Astrocyte (in vitro differentiated cells and primary cell): ENCODE measurements around the gene UBE2R2. TPM values are rescaled to one million over a fixed set of nuclear protein-coding genes. Genes with fewer than 3 reads are reported as not detected.

Source experiments
- DNase-seq: peaks from one replicate; pipeline ENCODE4 v3.0.0-alpha.2; 2010; ENCODE audit warnings: low read depth
- FAIRE-seq: peaks from 2 replicates; lab custom pipeline; 2011; peaks lifted over from hg19 to GRCh38; lab: Jason Lieb, UNC
- H2AFZ ChIP-seq: 2 replicates; pipeline ENCODE4 v1.6.0; 2012; ENCODE audit warnings: low read depth, low read length, inconsistent platforms
- H3K27ac ChIP-seq: 2 replicates; pipeline ENCODE4 v1.5.1; 2011; ENCODE audit warnings: low read depth, low read length, inconsistent platforms
- H3K27me3 ChIP-seq: 2 replicates; pipeline ENCODE4 v1.6.0; 2011; ENCODE audit warnings: low read length, inconsistent platforms; ENCODE audit not compliant: insufficient read depth
- H3K36me3 ChIP-seq: 2 replicates; pipeline ENCODE4 v1.5.1; 2011; ENCODE audit warnings: low read length, inconsistent platforms; ENCODE audit not compliant: insufficient read depth
- H3K4me1 ChIP-seq: 2 replicates; pipeline ENCODE4 v1.5.1; 2011; ENCODE audit warnings: low read length, inconsistent platforms; ENCODE audit not compliant: insufficient read depth
- H3K4me2 ChIP-seq: 2 replicates; pipeline ENCODE4 v1.6.0; 2012; ENCODE audit warnings: low read length, inconsistent platforms
- H3K4me3 ChIP-seq: 2 replicates; pipeline ENCODE4 v1.5.1; 2011; ENCODE audit warnings: low read depth, mild to moderate bottlenecking, low read length, inconsistent platforms; ENCODE audit not compliant: insufficient read depth
- H3K79me2 ChIP-seq: 2 replicates; pipeline ENCODE4 v1.6.0; 2012; ENCODE audit warnings: mild to moderate bottlenecking, low read length, inconsistent platforms; ENCODE audit not compliant: insufficient read depth
- H3K9ac ChIP-seq: 2 replicates; pipeline ENCODE4 v1.6.0; 2012; ENCODE audit warnings: mild to moderate bottlenecking, low read length, inconsistent platforms
- H3K9me3 ChIP-seq: 2 replicates; pipeline ENCODE4 v1.5.1; 2012; ENCODE audit warnings: low read depth, mild to moderate bottlenecking, low read length, inconsistent platforms; ENCODE audit not compliant: insufficient read depth
- H4K20me1 ChIP-seq: 2 replicates; pipeline ENCODE4 v1.6.0; 2012; ENCODE audit warnings: low read length, inconsistent platforms; ENCODE audit not compliant: insufficient read depth
- H3K27ac Mint-ChIP-seq: one replicate; pipeline ENCODE4 v1.8.0; 2021; ENCODE audit warnings: mild to moderate bottlenecking, mixed read lengths; ENCODE audit not compliant: unreplicated experiment
- H3K27me3 Mint-ChIP-seq: one replicate; pipeline ENCODE4 v1.8.0; 2021; ENCODE audit warnings: low read depth, mixed read lengths; ENCODE audit not compliant: unreplicated experiment
- H3K36me3 Mint-ChIP-seq: one replicate; pipeline ENCODE4 v1.8.0; 2021; ENCODE audit warnings: low read depth, mixed read lengths; ENCODE audit not compliant: unreplicated experiment
- H3K4me1 Mint-ChIP-seq: one replicate; pipeline ENCODE4 v1.8.0; 2021; ENCODE audit warnings: low read depth, mixed read lengths; ENCODE audit not compliant: unreplicated experiment
- H3K4me3 Mint-ChIP-seq: one replicate; pipeline ENCODE4 v1.8.0; 2021; ENCODE audit warnings: mild to moderate bottlenecking, moderate library complexity, mixed read lengths; ENCODE audit not compliant: unreplicated experiment
- H3K9me3 Mint-ChIP-seq: one replicate; pipeline ENCODE4 v1.8.0; 2021; ENCODE audit warnings: mild to moderate bottlenecking, mixed read lengths; ENCODE audit not compliant: unreplicated experiment
- EZH2 ChIP-seq: IDR thresholded peaks from 2 replicates; pipeline ENCODE4 v1.6.1; 2012; ENCODE audit warnings: mild to moderate bottlenecking, low read length, inconsistent platforms; ENCODE audit not compliant: insufficient read depth
- total RNA-seq: library from RNA; stranded (reverse); gene quantifications from 2 replicates; pipeline ENCODE4 v1.2.1, GENCODE V29; 2021
- TF ChIP-seq, protein P1 (sequence below): IDR thresholded peaks from 2 replicates; pipeline ENCODE4 v1.5.1; 2011; ENCODE audit warnings: low read depth, mild to moderate bottlenecking, inconsistent platforms, low read length, moderate library complexity; ENCODE audit not compliant: insufficient read depth

Gene UBE2R2
- total RNA-seq, 1 donor from 2014 or later = 48.7 TPM

DNA sequence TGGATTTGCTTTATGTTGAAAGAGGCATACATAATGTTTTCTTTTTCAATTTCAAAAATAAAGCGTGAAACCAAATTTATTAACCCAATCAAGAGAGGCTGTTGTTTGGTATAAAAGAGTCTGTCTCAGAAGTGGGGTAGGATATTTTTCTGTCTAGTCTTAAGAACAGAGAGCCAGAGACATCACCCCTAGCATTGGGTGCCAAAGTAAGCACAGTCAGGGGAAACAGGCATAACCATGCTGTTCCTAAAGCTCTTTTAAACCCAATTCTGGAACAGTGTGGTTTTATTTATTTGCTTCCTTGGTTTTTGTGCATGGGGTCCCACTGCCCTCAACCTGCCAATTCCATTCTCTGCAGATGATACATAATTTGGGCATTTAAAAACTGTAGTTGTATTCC is 88.2 kb downstream of the UBE2R2 start:
- Mint-ChIP-seq H3K4me3 (no peak overlapping the region), H3K4me1 (peaks cover 14% of the 10 kb centered on the region), H3K27ac (no peak overlapping the region), H3K9me3 (no peaks in the 10 kb centered on the region), H3K27me3 (no peaks in the 10 kb centered on the region), H3K36me3 (peaks cover 3% of the 10 kb centered on the region)
- Histone ChIP-seq H4K20me1 (peaks cover 82% of the 10 kb centered on the region), H3K27me3 (no peaks in the 10 kb centered on the region), H3K27ac (no peak overlapping the region), H3K9ac (no peak overlapping the region), H3K36me3 (peaks cover 9% of the 10 kb centered on the region), H3K9me3 (no peaks in the 10 kb centered on the region), H2AFZ (no peak overlapping the region), H3K79me2 (peaks cover 91% of the 10 kb centered on the region), H3K4me2 (no peak overlapping the region), H3K4me1 (no peaks in the 10 kb centered on the region), H3K4me3 (no peak overlapping the region)
- FAIRE-seq (no peak), DNase-seq (no peak)
- TF ChIP-seq EZH2 = no peak
- TF ChIP-seq, protein P1, sequence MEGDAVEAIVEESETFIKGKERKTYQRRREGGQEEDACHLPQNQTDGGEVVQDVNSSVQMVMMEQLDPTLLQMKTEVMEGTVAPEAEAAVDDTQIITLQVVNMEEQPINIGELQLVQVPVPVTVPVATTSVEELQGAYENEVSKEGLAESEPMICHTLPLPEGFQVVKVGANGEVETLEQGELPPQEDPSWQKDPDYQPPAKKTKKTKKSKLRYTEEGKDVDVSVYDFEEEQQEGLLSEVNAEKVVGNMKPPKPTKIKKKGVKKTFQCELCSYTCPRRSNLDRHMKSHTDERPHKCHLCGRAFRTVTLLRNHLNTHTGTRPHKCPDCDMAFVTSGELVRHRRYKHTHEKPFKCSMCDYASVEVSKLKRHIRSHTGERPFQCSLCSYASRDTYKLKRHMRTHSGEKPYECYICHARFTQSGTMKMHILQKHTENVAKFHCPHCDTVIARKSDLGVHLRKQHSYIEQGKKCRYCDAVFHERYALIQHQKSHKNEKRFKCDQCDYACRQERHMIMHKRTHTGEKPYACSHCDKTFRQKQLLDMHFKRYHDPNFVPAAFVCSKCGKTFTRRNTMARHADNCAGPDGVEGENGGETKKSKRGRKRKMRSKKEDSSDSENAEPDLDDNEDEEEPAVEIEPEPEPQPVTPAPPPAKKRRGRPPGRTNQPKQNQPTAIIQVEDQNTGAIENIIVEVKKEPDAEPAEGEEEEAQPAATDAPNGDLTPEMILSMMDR = no peak

DNA sequence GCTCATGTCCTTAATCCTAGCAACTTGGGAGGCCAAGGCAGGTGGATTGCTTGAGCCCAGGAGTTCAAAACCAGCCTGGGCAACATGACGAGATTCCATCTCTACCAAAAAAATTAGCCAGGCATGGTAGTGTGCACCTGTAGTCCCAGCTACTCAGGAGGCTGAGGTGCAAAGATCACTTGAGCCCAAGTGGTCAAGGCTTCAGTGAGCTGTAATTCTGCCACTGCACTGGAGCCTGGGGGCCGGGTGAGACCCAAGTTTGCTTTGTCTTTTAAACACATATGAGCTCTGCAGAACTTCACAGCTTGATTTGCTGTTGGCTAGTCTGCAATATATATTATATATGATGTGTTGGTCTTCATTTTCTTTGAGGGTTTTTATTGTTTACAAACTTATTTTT is 89.8 kb downstream of the UBE2R2 start:
- no peaks in the 10 kb centered on the region for H3K9me3 ChIP-seq
- no peak overlapping the region for H3K27ac ChIP-seq
- no peak for TF ChIP-seq EZH2
- TF ChIP-seq, protein P1 = no peak
- DNase-seq (no peak), FAIRE-seq (no peak)
- no peak overlapping the region for H3K9ac ChIP-seq
- peaks cover 8% of the 10 kb centered on the region for H3K36me3 ChIP-seq
- H3K27me3 ChIP-seq = no peaks in the 10 kb centered on the region
- no peak overlapping the region for H3K4me2 ChIP-seq
- no peaks in the 10 kb centered on the region for H3K4me1 ChIP-seq
- no peak overlapping the region for H3K27ac Mint-ChIP-seq
- H3K79me2 ChIP-seq = peaks cover 84% of the 10 kb centered on the region
- H4K20me1 ChIP-seq = peaks cover 80% of the 10 kb centered on the region
- H2AFZ ChIP-seq = no peak overlapping the region
- H3K36me3 Mint-ChIP-seq = peaks cover under 1% of the 10 kb centered on the region
- no peaks in the 10 kb centered on the region for H3K27me3 Mint-ChIP-seq
- peaks cover 14% of the 10 kb centered on the region for H3K4me1 Mint-ChIP-seq
- H3K4me3 ChIP-seq = no peak overlapping the region
- no peaks in the 10 kb centered on the region for H3K9me3 Mint-ChIP-seq
- no peak overlapping the region for H3K4me3 Mint-ChIP-seq

DNA sequence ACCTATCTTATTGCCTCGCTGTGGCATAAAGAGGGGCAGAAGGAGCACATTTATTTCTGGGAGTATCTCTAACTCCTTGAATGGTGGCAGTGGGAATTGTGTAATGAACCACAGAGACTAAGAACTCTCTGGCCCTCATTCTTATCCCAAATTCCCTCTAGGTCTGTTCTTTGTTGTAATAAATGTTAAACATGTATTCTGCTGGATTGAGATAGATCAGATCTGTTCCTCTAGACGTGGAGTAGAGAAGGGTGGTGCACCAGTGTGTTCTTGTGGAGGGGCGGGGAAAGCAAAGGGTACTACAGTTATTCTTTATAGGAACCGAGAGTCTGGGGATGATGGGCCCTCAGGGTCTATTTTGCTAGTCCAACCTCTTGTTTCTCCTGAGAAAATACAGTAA is 90.4 kb downstream of the UBE2R2 start:
- Histone ChIP-seq H3K27ac (no peak overlapping the region), H3K9me3 (no peaks in the 10 kb centered on the region), H3K79me2 (peaks cover 79% of the 10 kb centered on the region), H3K36me3 (peaks cover 8% of the 10 kb centered on the region), H3K27me3 (no peaks in the 10 kb centered on the region), H3K4me3 (no peak overlapping the region), H3K4me1 (no peaks in the 10 kb centered on the region), H2AFZ (no peak overlapping the region), H4K20me1 (peaks cover 75% of the 10 kb centered on the region), H3K4me2 (no peak overlapping the region), H3K9ac (no peak overlapping the region)
- H3K9me3 Mint-ChIP-seq = no peaks in the 10 kb centered on the region
- TF ChIP-seq, protein P1 = no peak
- no peak for TF ChIP-seq EZH2
- H3K36me3 Mint-ChIP-seq = peaks cover 3% of the 10 kb centered on the region
- FAIRE-seq (no peak), DNase-seq (no peak)
- H3K27me3 Mint-ChIP-seq = no peaks in the 10 kb centered on the region
- peaks cover 14% of the 10 kb centered on the region for H3K4me1 Mint-ChIP-seq
- H3K4me3 Mint-ChIP-seq = no peak overlapping the region
- no peak overlapping the region for H3K27ac Mint-ChIP-seq
